Motor neuron (in vitro differentiated cells): ENCODE results near the gene NECAB2. TPM values are rescaled to one million over a fixed set of nuclear protein-coding genes. Genes with fewer than 3 reads are reported as not detected.

ENCODE experiments used
- ATAC-seq, 8 experiments: fragments of 200-7000 bp; cut with Tn5 transposase; replicated peaks in 6 of 8; 2 replicates each; pipeline ENCODE4 v1.8.0; 2021; ENCODE audit warnings: mild to moderate bottlenecking in 8 of 8, moderate library complexity in 8 of 8
- H3K27ac ChIP-seq, 2 donors: fragments of 250-450 bp; sonication (Bioruptor Pico); 2 replicates each; pipeline ENCODE4 v1.9.0; 2021; ENCODE audit warnings: antibody characterized with exemption in 2 of 2, mild to moderate bottlenecking in 2 of 2, moderate library complexity in 1 of 2
- H3K4me1 ChIP-seq, 2 donors: fragments of 250-450 bp; sonication (Bioruptor Pico); replicated peaks in 1 of 2; 2 replicates each; pipeline ENCODE4 v1.6.1; 2021; ENCODE audit warnings: antibody characterized with exemption in 2 of 2, mild to moderate bottlenecking in 2 of 2, moderate library complexity in 1 of 2
- H3K4me3 ChIP-seq, 5 donors: fragments of 250-450 bp; sonication (Bioruptor Pico); 2 replicates each; pipeline ENCODE4 v1.9.0; 2021; ENCODE audit warnings: antibody characterized with exemption in 5 of 5, mild to moderate bottlenecking in 5 of 5, moderate library complexity in 4 of 5
- WGBS, 10 experiments: fragments of 450-650 bp; shearing (Covaris generic); methylation state at CpG; one replicate each; pipeline ENCODE4 v1.0.0; 2022; 5-methylcytosine and 5-hydroxymethylcytosine counted together
- in situ Hi-C, 9 experiments: fragments of 400-800 bp; cut with MboI; loops; one replicate each; pipeline ENCODE4 v1.15.0; 2021; ENCODE audit warnings: low sequenced_read_pairs in 9 of 9, low pct_unique_long_range_greater_than_20kb in 2 of 9; ENCODE audit not compliant: unreplicated experiment in 9 of 9
- total RNA-seq, 8 experiments: library from RNA; unstranded; fragments of 300-600 nt; gene quantifications; 2 replicates each; pipeline versions ENCODE4 v1.2.3 to v1.2.4, GENCODE V29; 2022

NECAB2 gene
- total RNA-seq, 8 experiments from 2014 or later: 0.63 to 23.4 (median 2.6) TPM

GRCh38 chr16:83992624-83993023 is 24.6 kb downstream of the NECAB2 start:
- in situ Hi-C loops: no loop called here
- peak in 2 of 8 experiments; percentile 27 to 28 for ATAC-seq
- no peak overlapping the region for H3K4me3 ChIP-seq
- WGBS, 10 experiments: 89 to 100% (median 93%) methylated on average over 1 to 6 of the region's 6 CpGs; no CpG with 5 or more reads in 6 of the 10 experiments
- H3K4me1 ChIP-seq: peaks cover 24 to 55% of the 10 kb centered on the region in 2 donors
- H3K27ac ChIP-seq: no peak overlapping the region

- H3K4me1 ChIP-seq: peaks cover 21 to 50% of the 10 kb centered on the region in 2 donors
- H3K27ac ChIP-seq: no peak overlapping the region
- ATAC-seq: peak in 3 of 8 experiments; percentile 14 to 86 (median 75)
- in situ Hi-C loops: no loop called here
- WGBS, 10 experiments: 80 to 93% (median 88%) methylated on average over 1 to 3 of the region's 8 CpGs; no CpG with 5 or more reads in 7 of the 10 experiments
- H3K4me3 ChIP-seq: no peak overlapping the region
Measured at GRCh38 chr16:83994087-83994486, 26.0 kb downstream of the NECAB2 start.

- Histone ChIP-seq H3K4me1 (peaks cover 20 to 44% of the 10 kb centered on the region in 2 donors), H3K4me3 (no peak overlapping the region), H3K27ac (no peak overlapping the region)
- no peak for ATAC-seq
- in situ Hi-C loops: no loop called here
- WGBS, 10 experiments: 80% methylated on average over 1 to 3 of the region's 13 CpGs; no CpG with 5 or more reads in 8 of the 10 experiments
Measured at GRCh38 chr16:83994703-83995102, 26.7 kb downstream of the NECAB2 start.

GRCh38 chr16:83995754-83996153 is 27.7 kb downstream of the NECAB2 start:
- no peak overlapping the region for H3K27ac ChIP-seq
- in situ Hi-C loops: no loop called here

GRCh38 chr16:83996481-83997252 is 28.6 kb downstream of the NECAB2 start:
- H3K4me1 ChIP-seq: peaks cover 25 to 45% of the 10 kb centered on the region in 2 donors
- in situ Hi-C loops: no loop called here
- ATAC-seq: peak in 1 of 8 experiments; percentile 48
- H3K27ac ChIP-seq: peak overlapping the region in 1 of 2 donors; percentile 1
- 0 to 100% (median 87%) methylated on average over 1 to 6 of the region's 15 CpGs; no CpG with 5 or more reads in 3 of the 10 experiments for WGBS, 10 experiments
- H3K4me3 ChIP-seq: no peak overlapping the region

More at GRCh38 chr16:83995754-83996153, 27.7 kb downstream of the NECAB2 start:
- H3K4me1 ChIP-seq: peaks cover 20 to 37% of the 10 kb centered on the region in 2 donors
- H3K4me3 ChIP-seq: no peak overlapping the region
- peak; percentile 15 to 99 (median 92) for ATAC-seq
- WGBS, 10 experiments: 7 to 40% (median 38%) methylated on average over 2 to 6 of the region's 21 CpGs; no CpG with 5 or more reads in 7 of the 10 experiments

GRCh38 chr16:83998091-83998490 is 30.0 kb downstream of the NECAB2 start:
- 80 to 85% methylated on average over 1 to 3 of the region's 13 CpGs; no CpG with 5 or more reads in 8 of the 10 experiments for WGBS, 10 experiments
- H3K4me3 ChIP-seq: no peak overlapping the region
- no peak for ATAC-seq
- H3K27ac ChIP-seq: no peak overlapping the region
- H3K4me1 ChIP-seq: peaks cover 25 to 35% of the 10 kb centered on the region in 2 donors
- in situ Hi-C loops: no loop called here

- in situ Hi-C loops: no loop called here
- WGBS, 10 experiments: 40 to 80% (median 54%) methylated on average over 1 to 4 of the region's 13 CpGs; no CpG with 5 or more reads in 6 of the 10 experiments
- ATAC-seq: peak in 5 of 8 experiments; percentile 78 to 92 (median 87)
- no peak overlapping the region for H3K27ac ChIP-seq
- H3K4me3 ChIP-seq: no peak overlapping the region
- peaks cover 17 to 23% of the 10 kb centered on the region in 2 donors for H3K4me1 ChIP-seq
Measured at GRCh38 chr16:84000989-84001642, 33.1 kb downstream of the NECAB2 start.

- H3K27ac ChIP-seq: no peak overlapping the region
- WGBS, 10 experiments: 55 to 100% (median 96%) methylated on average over 2 to 4 of the region's 7 CpGs; no CpG with 5 or more reads in 7 of the 10 experiments
- H3K4me1 ChIP-seq: peaks cover 11 to 17% of the 10 kb centered on the region in 2 donors
- no peak overlapping the region for H3K4me3 ChIP-seq
- in situ Hi-C loops: no loop called here
- no peak for ATAC-seq
Measured at GRCh38 chr16:84001726-84002125, 33.7 kb downstream of the NECAB2 start.

- 50 to 83% (median 71%) methylated on average over 2 to 7 of the region's 12 CpGs; no CpG with 5 or more reads in 4 of the 10 experiments for WGBS, 10 experiments
- no peak overlapping the region for H3K27ac ChIP-seq
- peak; percentile 28 to 89 (median 56) for ATAC-seq
- in situ Hi-C loops: no loop called here
- no peak overlapping the region for H3K4me3 ChIP-seq
- peaks cover 5 to 18% of the 10 kb centered on the region in 2 donors for H3K4me1 ChIP-seq
Measured at GRCh38 chr16:84003038-84003437, 35.0 kb downstream of the NECAB2 start.

- Histone ChIP-seq H3K4me3 (no peak overlapping the region), H3K27ac (no peak overlapping the region), H3K4me1 (peaks cover 5 to 21% of the 10 kb centered on the region in 2 donors)
- WGBS, 10 experiments: 40 to 100% (median 85%) methylated on average over 1 to 5 of the region's 7 CpGs; no CpG with 5 or more reads in 5 of the 10 experiments
- ATAC-seq: no peak
- in situ Hi-C loops: no loop called here
Measured at GRCh38 chr16:84004442-84004841, 36.4 kb downstream of the NECAB2 start.

GRCh38 chr16:84005391-84005790 is 37.3 kb downstream of the NECAB2 start:
- WGBS, 10 experiments: 56 to 90% (median 73%) methylated on average over 1 to 2 of the region's 5 CpGs; no CpG with 5 or more reads in 6 of the 10 experiments
- Histone ChIP-seq H3K4me3 (no peak overlapping the region), H3K4me1 (peaks cover 5 to 21% of the 10 kb centered on the region in 2 donors), H3K27ac (no peak overlapping the region)
- no peak for ATAC-seq
- in situ Hi-C loops: no loop called here

GRCh38 chr16:84007520-84007919 is 39.5 kb downstream of the NECAB2 start:
- H3K27ac ChIP-seq: peak overlapping the region in 1 of 2 donors; percentile 60
- no peak for ATAC-seq
- H3K4me3 ChIP-seq: no peak overlapping the region
- H3K4me1 ChIP-seq: peaks cover 0 to 16% of the 10 kb centered on the region in 2 donors
- in situ Hi-C loops: no loop called here
- WGBS, 10 experiments: 73 to 100% (median 83%) methylated on average over 1 to 4 of the region's 4 CpGs; no CpG with 5 or more reads in 6 of the 10 experiments

GRCh38 chr16:84007965-84008364 is 39.9 kb downstream of the NECAB2 start:
- no peak overlapping the region for H3K4me3 ChIP-seq
- peak; percentile 38 to 86 (median 78) for ATAC-seq
- in situ Hi-C loops: no loop called here
- H3K27ac ChIP-seq: peak overlapping the region in 1 of 2 donors; percentile 60
- WGBS, 10 experiments: 38 to 100% (median 75%) methylated on average over 1 to 5 of the region's 8 CpGs; no CpG with 5 or more reads in 3 of the 10 experiments
- peaks cover 0 to 16% of the 10 kb centered on the region in 2 donors for H3K4me1 ChIP-seq
